ENCODE measurements around the gene SNED1.

The SNED1 gene

DNA sequence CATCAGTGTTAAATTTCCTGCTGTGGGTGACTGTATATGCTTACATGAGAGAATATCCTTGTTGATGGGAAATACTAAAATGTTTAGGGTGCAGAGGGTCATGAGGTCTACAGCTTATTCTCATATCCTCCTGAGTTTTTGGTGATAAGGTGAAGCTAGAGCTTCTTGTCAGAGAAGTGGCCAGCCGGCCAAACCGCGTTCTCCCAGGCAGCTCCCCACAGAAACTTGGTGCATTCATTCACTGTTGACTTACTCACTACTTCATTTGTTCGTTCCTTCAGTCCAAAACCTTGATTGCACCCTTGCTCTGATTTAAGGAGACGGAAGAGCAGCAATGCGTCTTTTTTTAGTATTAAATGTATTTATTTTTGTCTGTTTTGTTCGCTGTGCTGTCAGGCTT is 8.7 kb downstream of the SNED1 start:
- DNase-seq, result no peak

DNA sequence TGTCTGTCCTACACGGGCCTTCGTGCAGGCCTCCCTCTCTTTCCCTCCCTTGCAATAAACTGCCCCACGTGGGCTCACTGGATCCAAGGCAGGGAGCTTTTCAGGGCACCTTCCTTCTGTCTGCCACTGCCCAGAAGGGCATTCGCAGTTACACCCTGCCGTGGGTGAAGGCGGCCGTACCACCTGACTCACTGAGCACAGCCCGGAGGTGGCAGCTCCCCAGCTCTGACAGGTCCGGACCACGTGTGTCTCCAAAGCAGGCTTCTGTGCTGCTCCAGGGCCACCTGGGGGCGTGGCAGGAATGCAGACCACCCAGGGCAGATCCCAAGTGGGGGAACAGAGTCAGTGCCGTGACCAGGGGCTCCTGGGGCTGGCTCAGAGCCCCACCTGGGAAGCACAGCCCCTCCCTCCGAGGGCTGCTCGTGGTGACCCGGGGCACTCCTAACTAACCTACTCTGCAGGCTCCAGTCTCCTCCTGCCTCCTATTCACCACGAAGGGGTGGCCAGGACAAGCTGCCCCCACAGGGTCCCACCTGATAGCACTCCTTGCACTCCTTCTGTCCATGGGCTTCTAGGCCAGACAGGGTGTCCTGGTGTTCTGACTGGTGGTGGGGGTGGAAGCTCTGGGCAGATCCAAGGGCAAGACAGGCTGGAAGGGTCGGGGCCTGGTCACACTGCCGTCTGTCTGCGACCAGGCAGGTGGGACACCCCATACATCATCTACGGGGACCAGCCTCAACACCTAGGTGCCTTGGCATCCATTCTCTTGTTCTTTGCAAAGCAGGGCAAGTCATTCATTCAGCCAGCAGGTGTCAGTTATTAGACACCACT is 9.7 kb downstream of the SNED1 start:
- DNase-seq, result no peak

- DNase-seq, result no peak
Measured at GRCh38 chr2:241008711-241009121, 10.3 kb downstream of the SNED1 start.

GRCh38 chr2:241009191-241009590 is 10.8 kb downstream of the SNED1 start:
- no peak for DNase-seq

- DNase-seq, result no peak
Measured at GRCh38 chr2:241009601-241010530, 11.4 kb downstream of the SNED1 start.

- no peak for DNase-seq
Measured at GRCh38 chr2:241010531-241011295, 12.3 kb downstream of the SNED1 start.

GRCh38 chr2:241011296-241011600 is 12.8 kb downstream of the SNED1 start:
- DNase-seq, result no peak

DNA sequence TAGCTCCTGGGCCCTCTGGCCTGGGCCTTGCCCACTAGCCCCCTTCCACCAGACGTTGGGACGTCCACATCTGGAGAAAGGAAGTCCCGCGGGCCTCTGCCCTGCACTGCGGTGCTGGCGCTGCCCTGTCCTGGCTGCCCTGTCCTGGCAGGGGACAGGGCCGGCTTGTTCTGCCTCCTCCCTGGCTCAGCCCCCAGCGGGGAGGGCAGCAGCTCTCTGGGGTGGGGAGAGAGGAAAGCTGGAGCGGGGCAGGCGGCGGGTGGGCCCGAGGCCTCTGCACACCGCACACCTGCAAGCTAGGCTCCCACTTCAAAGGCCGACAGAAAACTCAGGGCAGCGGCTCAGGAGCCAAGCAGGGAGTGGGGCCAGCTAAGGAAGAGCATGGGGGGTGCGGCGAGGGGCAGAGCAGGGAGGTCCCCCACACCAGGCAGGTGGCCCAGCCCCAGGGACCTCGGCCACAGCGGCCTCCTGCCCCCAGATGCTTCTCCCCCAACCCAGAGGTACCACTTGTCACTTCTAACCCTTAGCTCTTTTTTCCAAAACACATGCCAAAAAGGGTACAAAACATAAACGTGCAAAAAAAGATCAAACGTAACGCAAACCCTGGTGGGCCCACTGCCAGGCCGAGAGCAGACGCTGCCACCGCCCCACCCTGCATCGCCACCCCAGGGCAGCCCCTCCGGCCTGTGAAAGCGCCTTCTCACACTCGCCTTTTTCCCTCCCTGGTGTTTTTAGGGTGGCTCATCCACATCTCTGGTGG is 13.5 kb downstream of the SNED1 start:
- no peak for DNase-seq

- no peak for DNase-seq
Measured at GRCh38 chr2:241014224-241014623, 15.8 kb downstream of the SNED1 start.

DNA sequence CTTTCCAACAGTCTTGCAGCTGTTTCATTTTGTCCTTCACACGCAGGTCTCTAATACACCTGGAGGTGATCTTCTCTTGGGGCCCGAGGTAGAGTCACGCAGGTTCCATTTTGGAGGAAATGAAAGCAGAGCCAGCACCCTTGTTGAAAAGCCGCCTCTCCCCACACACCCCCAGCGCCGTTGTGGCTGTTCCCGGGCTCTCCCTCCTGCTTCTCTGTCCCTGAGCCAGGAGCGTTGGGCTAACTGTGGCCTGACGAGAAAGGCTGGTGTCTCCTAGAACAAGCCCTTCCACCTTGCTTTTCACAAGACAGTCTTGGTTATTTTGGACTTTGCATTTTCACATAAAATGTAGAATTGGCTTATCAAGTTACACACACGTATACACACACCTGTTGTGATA is 16.3 kb downstream of the SNED1 start:
- no peak for DNase-seq

DNA sequence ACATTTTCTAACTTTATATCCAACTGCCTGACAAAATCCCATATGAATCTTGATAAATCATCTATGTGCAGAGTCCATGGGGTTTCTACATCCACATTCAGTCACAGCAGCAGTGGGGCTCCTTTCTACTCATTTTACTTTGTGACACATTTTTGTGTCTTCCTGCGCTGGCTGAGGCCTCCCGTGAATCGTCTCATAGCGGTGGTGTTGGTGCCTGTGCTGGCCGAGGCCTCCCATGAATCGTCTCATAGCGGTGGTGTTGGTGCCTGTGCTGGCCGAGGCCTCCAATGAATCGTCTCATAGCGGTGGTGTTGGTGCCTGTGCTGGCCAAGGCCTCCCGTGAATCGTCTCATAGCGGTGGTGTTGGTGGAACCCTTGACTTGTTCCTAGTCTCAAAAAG is 17.0 kb downstream of the SNED1 start:
- DNase-seq, result no peak

DNA sequence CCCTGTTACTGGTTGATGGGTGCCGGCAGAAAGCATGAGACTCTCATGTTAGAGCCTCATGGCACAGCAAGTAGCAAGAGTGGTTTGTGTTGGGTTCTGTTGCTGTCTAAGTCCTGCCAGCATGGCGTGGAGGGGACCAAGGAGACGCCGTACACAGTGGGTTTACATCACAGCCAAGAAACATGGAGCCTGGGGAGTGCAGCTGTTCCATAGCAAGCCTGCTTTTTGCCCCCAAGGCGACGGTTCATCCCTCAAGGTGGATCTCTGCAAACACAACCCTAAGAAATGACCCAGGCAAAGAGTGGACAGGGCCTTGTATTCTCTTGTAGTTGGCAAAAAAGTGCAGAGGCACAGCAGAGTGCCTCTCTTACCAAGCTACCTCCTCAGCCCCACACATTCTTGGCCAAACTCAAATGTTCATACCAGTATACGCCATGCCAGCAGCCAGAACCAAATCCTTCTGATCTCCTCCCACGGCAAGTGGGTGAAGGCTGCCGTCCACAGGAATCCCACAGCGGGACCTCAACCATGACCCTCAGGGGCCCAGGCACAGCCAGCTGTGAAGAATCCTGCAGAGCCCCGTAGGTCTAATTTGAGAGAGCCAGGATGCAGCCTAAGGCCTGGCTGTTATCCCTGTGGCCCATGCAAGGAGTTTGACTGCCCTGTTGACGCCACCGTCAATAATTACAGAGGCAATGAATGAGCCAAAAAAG is 19.0 kb downstream of the SNED1 start:
- no peak for DNase-seq

DNA sequence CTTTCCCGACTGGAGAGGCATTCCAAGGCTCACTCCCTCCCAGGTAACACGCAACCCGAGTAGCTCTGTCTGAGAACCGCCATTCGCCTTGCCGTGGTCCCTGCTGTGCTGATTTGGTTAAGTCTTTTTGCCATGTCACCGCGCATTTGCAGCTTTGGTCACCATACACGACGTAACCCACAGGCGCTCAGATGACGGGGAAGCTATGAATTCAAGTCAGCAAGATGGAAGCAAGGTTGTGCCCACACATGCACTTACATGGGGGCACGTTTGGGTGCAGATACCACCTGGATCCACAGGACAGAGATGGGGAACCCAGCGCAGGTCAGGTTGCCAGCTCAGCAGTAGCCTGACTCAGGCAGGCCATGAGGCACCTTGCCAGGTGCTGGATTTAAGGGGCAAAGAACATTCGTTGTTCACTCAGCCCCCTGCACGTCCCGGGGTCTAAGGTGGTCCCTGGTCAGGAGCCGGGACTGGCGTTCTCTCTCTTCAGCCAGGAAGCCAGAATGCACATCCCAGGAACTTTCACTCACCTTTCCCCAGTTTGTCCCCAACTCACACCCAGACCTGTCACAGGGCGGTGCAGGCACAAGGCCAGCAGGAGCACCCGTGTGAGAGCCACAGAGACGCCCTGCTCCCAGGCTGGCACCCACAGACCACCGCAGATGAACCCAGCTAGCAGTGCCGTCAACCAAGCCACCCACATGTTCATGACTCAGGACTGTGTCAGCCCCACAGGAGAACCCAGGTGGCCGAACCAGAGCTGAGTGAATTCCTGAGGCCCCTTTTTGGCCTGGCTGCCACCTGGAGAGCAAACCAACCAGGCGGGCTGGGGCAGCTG is 19.9 kb downstream of the SNED1 start:
- no peak for DNase-seq

DNA sequence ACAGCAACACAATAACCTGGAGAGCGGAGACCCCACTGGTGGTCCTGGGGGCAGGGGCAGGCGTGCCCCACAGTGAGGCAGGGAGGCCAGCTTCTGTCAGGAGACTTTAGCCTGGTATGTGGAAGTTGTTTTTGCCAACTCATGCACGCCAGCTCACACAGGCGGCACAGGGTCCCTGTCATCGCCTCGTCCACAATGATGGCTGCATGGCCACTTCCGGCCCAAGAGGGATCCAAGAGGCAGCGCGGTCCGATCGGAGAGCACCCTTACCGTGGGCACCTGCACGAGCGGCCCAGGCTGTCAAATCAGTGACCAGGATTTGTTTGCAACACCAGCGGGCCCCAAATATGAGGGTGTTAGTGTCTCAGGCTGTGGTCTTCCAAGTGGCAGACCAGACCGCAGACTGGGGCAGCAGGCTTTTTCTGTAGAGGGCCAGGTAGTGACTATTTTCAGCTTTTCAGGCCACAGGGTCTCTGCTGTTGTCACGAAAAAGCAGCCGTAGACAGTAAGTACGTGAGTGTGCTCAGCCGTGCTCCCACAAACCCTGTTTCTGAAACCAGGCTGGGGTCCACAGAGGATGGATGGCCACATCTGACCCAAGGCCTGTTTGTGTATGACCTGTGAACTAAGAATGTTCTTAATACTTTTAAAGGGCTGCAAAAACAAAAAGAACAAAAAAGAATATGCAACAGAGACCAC is 21.2 kb downstream of the SNED1 start:
- no peak for DNase-seq

- DNase-seq, result no peak
Measured at GRCh38 chr2:241020201-241020600, 21.8 kb downstream of the SNED1 start.

DNA sequence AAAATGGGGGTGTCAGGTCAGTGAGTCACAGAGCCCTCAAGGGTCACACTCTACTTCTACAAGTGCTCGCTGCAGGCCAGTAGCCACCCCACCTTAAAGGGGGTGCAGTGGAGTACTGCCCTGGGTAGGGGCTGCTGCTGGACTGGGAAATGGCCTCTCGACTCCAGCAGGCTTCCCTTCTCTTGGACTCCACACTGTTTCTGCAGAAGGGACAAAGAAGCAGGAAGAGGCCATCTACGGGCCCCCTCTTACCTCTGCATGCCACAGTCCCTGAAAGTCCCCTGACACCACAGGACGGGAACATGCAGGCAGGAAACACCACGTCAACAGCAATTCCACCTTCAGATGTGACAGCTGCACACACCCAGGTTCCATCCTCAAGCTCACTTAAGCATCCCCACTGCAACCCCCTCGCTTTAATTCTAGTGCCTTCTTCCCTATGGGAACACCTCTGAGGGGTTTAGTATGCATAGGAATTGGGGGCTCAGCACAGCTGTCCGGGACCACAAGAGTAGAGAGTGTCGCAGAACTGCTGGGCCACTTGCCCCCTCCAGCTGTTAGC is 22.3 kb downstream of the SNED1 start:
- DNase-seq, result no peak

GRCh38 chr2:241025639-241026038 is 27.2 kb downstream of the SNED1 start:
- DNase-seq, result no peak

DNA sequence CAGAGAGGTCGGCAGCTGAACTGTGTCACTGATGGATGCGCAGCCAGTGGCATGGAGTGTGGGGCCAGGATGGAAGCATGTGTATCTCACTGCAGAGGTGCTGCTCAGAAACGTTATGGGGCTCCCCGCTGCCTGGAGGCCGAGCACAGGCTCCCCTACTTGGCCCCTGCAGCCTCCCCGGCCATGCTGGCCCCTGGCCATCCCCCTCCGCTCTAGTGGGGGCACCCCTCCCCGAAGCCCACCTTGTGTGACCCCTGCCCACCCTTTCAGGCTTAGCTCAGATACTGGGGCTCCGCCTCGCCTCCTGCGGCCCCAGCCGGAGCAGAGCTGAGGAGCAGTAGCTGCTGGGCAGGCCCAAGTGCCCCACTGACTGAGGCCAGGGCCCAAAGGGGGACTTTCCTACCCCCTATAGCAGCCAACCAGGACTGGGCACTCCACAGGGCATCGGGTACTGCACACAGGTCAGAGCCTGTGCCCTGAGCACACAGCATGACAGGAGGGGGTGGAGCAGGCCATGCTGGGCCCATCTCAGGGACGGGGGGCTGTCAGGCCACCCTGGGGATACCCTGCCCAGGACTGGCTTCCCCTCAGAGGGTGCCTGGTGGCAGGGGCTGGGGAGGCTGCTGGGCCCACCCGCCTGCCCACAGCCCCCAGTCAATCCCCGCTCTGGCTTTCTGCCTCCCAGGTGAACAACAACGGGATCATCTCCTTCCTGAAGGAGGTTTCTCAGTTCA is 31.3 kb downstream of the SNED1 start:
- DNase-seq, result no peak

DNA sequence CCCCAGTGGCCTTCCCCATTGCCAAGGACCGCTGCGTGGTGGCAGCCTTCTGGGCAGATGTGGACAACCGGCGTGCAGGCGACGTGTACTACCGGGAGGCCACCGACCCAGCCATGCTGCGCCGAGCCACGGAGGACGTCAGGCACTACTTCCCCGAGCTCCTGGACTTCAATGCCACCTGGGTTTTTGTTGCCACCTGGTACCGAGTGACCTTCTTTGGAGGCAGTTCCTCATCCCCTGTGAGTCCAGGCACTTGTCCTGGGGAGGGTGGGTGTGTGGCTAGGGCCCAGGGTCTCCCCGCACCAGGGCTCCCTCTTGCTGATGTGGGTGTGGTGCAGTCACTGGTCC is 31.9 kb downstream of the SNED1 start:
- DNase-seq, result no peak
